ENCODE results near the gene CAPN10. TPM values are rescaled to one million over a fixed set of nuclear protein-coding genes. Genes with fewer than 3 reads are reported as not detected.

The CAPN10 gene
- total and polyA plus RNA-seq, 2 experiments from 2014 or later: 10.0 to 29.5 TPM

- Histone ChIP-seq H3F3A (ENCODE audit: insufficient read depth) (no peaks in the 10 kb centered on the region), H3K4me2 (ENCODE audit: unreplicated experiment) (no peak overlapping the region), H3K9ac (no peak overlapping the region), H4K20me1 (ENCODE audit: insufficient read depth) (no peaks in the 10 kb centered on the region), H3K27ac (no peak overlapping the region), H3K36me3 (ENCODE audit: low read depth) (no peaks in the 10 kb centered on the region), H2AFZ (no peak overlapping the region), H3K9me2 (ENCODE audit: insufficient read depth) (no peaks in the 10 kb centered on the region), H3K4me3 (no peak overlapping the region), H3K79me2 (ENCODE audit: insufficient read depth) (no peaks in the 10 kb centered on the region), H3K4me1 (ENCODE audit: insufficient read depth) (0 out of 2 replicates have a peak, but pooled peaks cover 3% of the 10 kb centered on the region), H3K27me3 (replicated peaks; ENCODE audit: insufficient read depth) (no peaks in the 10 kb centered on the region), H3K9me3 (ENCODE audit: low read depth) (no peaks in the 10 kb centered on the region)
- in situ Hi-C loops (cut with MboI): no loop called here
- DNase-seq: no peak
- 84 to 85% methylated on average over 47 to 49 of the region's 50 CpGs for WGBS, 2 experiments (ENCODE audit: low coverage in 1 of 2, low lambda C conversion rate in 2 of 2, missing lambda C conversion rate in 2 of 2)
- TF ChIP-seq EZH2phosphoT487 (IDR thresholded peaks at IDR 0.05; ENCODE audit: insufficient read depth, low read depth) (no peak), EZH2 (IDR thresholded peaks at IDR 0.05; ENCODE audit: insufficient read depth, poor library complexity, severe bottlenecking) (no peak)
These were observed 43.6 kb downstream of the CAPN10 start for GRCh38 chr2:240629968-240630770.

- Histone ChIP-seq H3K4me1 (ENCODE audit: insufficient read depth) (no peaks in the 10 kb centered on the region), H2AFZ (no peak overlapping the region), H3K9me3 (ENCODE audit: low read depth) (no peaks in the 10 kb centered on the region), H3K36me3 (ENCODE audit: low read depth) (no peaks in the 10 kb centered on the region), H3K79me2 (ENCODE audit: insufficient read depth) (no peaks in the 10 kb centered on the region), H3K4me2 (ENCODE audit: unreplicated experiment) (no peak overlapping the region), H3K4me3 (no peak overlapping the region), H3K9me2 (ENCODE audit: insufficient read depth) (no peaks in the 10 kb centered on the region), H4K20me1 (ENCODE audit: insufficient read depth) (no peaks in the 10 kb centered on the region), H3K9ac (no peak overlapping the region), H3K27ac (no peak overlapping the region), H3F3A (ENCODE audit: insufficient read depth) (no peaks in the 10 kb centered on the region), H3K27me3 (replicated peaks; ENCODE audit: insufficient read depth) (no peaks in the 10 kb centered on the region)
- no peak for DNase-seq
- in situ Hi-C loops (cut with MboI): no loop called here
- TF ChIP-seq EZH2 (IDR thresholded peaks at IDR 0.05; ENCODE audit: insufficient read depth, poor library complexity, severe bottlenecking): no peak
- no peak for TF ChIP-seq EZH2phosphoT487 (IDR thresholded peaks at IDR 0.05; ENCODE audit: insufficient read depth, low read depth)
- 75 to 80% methylated on average over 20 to 21 of the region's 21 CpGs for WGBS, 2 experiments (ENCODE audit: low coverage in 1 of 2, low lambda C conversion rate in 2 of 2, missing lambda C conversion rate in 2 of 2)
These were observed 44.4 kb downstream of the CAPN10 start for GRCh38 chr2:240630771-240631547.

- no peaks in the 10 kb centered on the region for H3K4me1 ChIP-seq (ENCODE audit: insufficient read depth)
- WGBS, 2 experiments (ENCODE audit: low coverage in 1 of 2, low lambda C conversion rate in 2 of 2, missing lambda C conversion rate in 2 of 2): 53 to 72% methylated on average over 10 to 11 of the region's 11 CpGs
These were observed 45.2 kb downstream of the CAPN10 start for GRCh38 chr2:240631548-240632305.

DNA sequence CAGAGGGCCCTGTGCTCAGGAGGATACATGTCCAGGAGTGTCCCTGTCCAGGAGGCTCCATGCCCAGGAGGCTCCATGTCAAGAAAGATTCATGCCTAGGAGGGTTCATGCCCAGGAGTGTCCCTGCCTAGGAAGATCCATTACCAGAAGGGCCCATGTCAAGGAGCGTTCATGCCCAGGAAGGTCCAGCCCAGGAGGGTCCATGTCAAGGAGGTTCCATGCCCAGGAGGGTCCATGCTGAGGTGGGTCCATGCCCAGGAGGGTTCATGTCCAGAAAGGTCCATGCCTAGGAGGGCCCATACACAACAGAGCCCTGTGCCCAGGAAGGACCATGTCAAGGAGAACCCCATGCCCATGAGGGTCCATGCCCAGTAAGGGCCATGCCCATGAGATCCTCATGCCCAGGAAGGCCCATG is 45.8 kb downstream of the CAPN10 start:
- Histone ChIP-seq H3K79me2 (ENCODE audit: insufficient read depth) (no peaks in the 10 kb centered on the region), H3K9me2 (ENCODE audit: insufficient read depth) (no peaks in the 10 kb centered on the region), H2AFZ (no peak overlapping the region), H3F3A (ENCODE audit: insufficient read depth) (no peaks in the 10 kb centered on the region), H3K4me2 (ENCODE audit: unreplicated experiment) (no peak overlapping the region), H3K36me3 (ENCODE audit: low read depth) (no peaks in the 10 kb centered on the region), H3K27me3 (replicated peaks; ENCODE audit: insufficient read depth) (no peaks in the 10 kb centered on the region), H3K4me3 (no peak overlapping the region), H3K27ac (no peak overlapping the region), H3K9ac (no peak overlapping the region), H3K9me3 (ENCODE audit: low read depth) (no peaks in the 10 kb centered on the region), H4K20me1 (ENCODE audit: insufficient read depth) (no peaks in the 10 kb centered on the region), H3K4me1 (ENCODE audit: insufficient read depth) (no peaks in the 10 kb centered on the region)
- WGBS, 2 experiments (ENCODE audit: low coverage in 1 of 2, low lambda C conversion rate in 2 of 2, missing lambda C conversion rate in 2 of 2): 86 to 88% methylated on average over 1 of the region's 1 CpG
- DNase-seq: no peak
- no peak for TF ChIP-seq EZH2phosphoT487 (IDR thresholded peaks at IDR 0.05; ENCODE audit: insufficient read depth, low read depth)
- TF ChIP-seq EZH2 (IDR thresholded peaks at IDR 0.05; ENCODE audit: insufficient read depth, poor library complexity, severe bottlenecking): no peak
- in situ Hi-C loops (cut with MboI): no loop called here

More at GRCh38 chr2:240631548-240632305, 45.2 kb downstream of the CAPN10 start:
- Histone ChIP-seq H3K9me2 (ENCODE audit: insufficient read depth) (no peaks in the 10 kb centered on the region), H3K27me3 (replicated peaks; ENCODE audit: insufficient read depth) (no peaks in the 10 kb centered on the region), H3F3A (ENCODE audit: insufficient read depth) (no peaks in the 10 kb centered on the region), H4K20me1 (ENCODE audit: insufficient read depth) (no peaks in the 10 kb centered on the region), H3K4me3 (no peak overlapping the region), H3K4me2 (ENCODE audit: unreplicated experiment) (no peak overlapping the region), H3K9ac (no peak overlapping the region), H3K36me3 (ENCODE audit: low read depth) (no peaks in the 10 kb centered on the region), H3K9me3 (ENCODE audit: low read depth) (no peaks in the 10 kb centered on the region), H2AFZ (no peak overlapping the region), H3K79me2 (ENCODE audit: insufficient read depth) (no peaks in the 10 kb centered on the region), H3K27ac (no peak overlapping the region)
- TF ChIP-seq EZH2phosphoT487 (IDR thresholded peaks at IDR 0.05; ENCODE audit: insufficient read depth, low read depth) (no peak), EZH2 (IDR thresholded peaks at IDR 0.05; ENCODE audit: insufficient read depth, poor library complexity, severe bottlenecking) (no peak)
- in situ Hi-C loops (cut with MboI): no loop called here
- no peak for DNase-seq

Measured in GM23248 (cell line).